H9 (cell line): ENCODE measurements around the gene CALY. TPM values are rescaled to one million over a fixed set of nuclear protein-coding genes. Genes with fewer than 3 reads are reported as not detected.

Experiments used
- DNase-seq: peaks from one replicate; pipeline ENCODE4 v3.0.0-alpha.2; 2017
- H2AFZ ChIP-seq: one replicate; pipeline ENCODE4 v1.6.1; 2013; ENCODE audit warnings: mild to moderate bottlenecking, low read length, control low read depth, moderate library complexity
- H2AK5ac ChIP-seq: 2 replicates; pipeline ENCODE4 v1.6.1; 2013; ENCODE audit warnings: low read length, control low read depth, mixed read lengths; ENCODE audit not compliant: insufficient read length
- H2BK120ac ChIP-seq: one replicate; pipeline ENCODE4 v1.6.1; 2013; ENCODE audit warnings: low read depth, mild to moderate bottlenecking, low read length, control low read depth, inconsistent platforms; ENCODE audit not compliant: poor library complexity, severe bottlenecking
- H2BK12ac ChIP-seq: 2 replicates; pipeline ENCODE4 v1.6.1; 2013; ENCODE audit warnings: low read length, control low read depth, mixed read lengths, low read depth; ENCODE audit not compliant: insufficient read length
- H2BK15ac ChIP-seq: 2 replicates; pipeline ENCODE4 v1.6.1; 2013; ENCODE audit warnings: low read depth, low read length, control low read depth
- H2BK20ac ChIP-seq: one replicate; pipeline ENCODE4 v1.6.1; 2013; ENCODE audit warnings: low read depth, mild to moderate bottlenecking, low read length, control low read depth, inconsistent platforms; ENCODE audit not compliant: poor library complexity, severe bottlenecking
- H2BK5ac ChIP-seq: 2 replicates; pipeline ENCODE4 v1.6.1; 2013; ENCODE audit warnings: low read length, control low read depth, mixed read lengths; ENCODE audit not compliant: insufficient read length
- H3K14ac ChIP-seq: 2 replicates; pipeline ENCODE4 v1.6.1; 2013; ENCODE audit warnings: low read length, control low read depth; ENCODE audit not compliant: insufficient read depth
- H3K18ac ChIP-seq: 2 replicates; pipeline ENCODE4 v1.6.1; 2013; ENCODE audit warnings: low read depth, mild to moderate bottlenecking, mixed read lengths, low read length, control low read depth; ENCODE audit not compliant: insufficient read length
- H3K23ac ChIP-seq: 2 replicates; pipeline ENCODE4 v1.6.1; 2013; ENCODE audit warnings: low read length, control low read depth, mixed read lengths, low read depth; ENCODE audit not compliant: insufficient read length
- H3K23me2 ChIP-seq: 2 replicates; pipeline ENCODE4 v1.6.1; 2013; ENCODE audit warnings: low read depth, mild to moderate bottlenecking, mixed read lengths, low read length, control low read depth; ENCODE audit not compliant: insufficient read length, poor library complexity, severe bottlenecking
- H3K27ac ChIP-seq: 2 replicates; pipeline ENCODE4 v1.5.1; 2013; ENCODE audit warnings: low read length, control low read depth, mixed read lengths, low read depth; ENCODE audit not compliant: insufficient read length
- H3K27me3 ChIP-seq: 2 replicates; pipeline ENCODE4 v1.6.1; 2013; ENCODE audit warnings: low read length, control low read depth, inconsistent platforms; ENCODE audit not compliant: insufficient read depth
- H3K4ac ChIP-seq: 2 replicates; pipeline ENCODE4 v1.6.1; 2013; ENCODE audit warnings: low read depth, mild to moderate bottlenecking, control low read depth, inconsistent platforms, low read length, moderate library complexity
- H3K4me1 ChIP-seq: 2 replicates; pipeline ENCODE4 v1.6.1; 2013; ENCODE audit warnings: low read length, control low read depth, inconsistent platforms; ENCODE audit not compliant: insufficient read depth
- H3K4me2 ChIP-seq: 2 replicates; pipeline ENCODE4 v1.6.1; 2013; ENCODE audit warnings: low read length, control low read depth, mixed read lengths; ENCODE audit not compliant: insufficient read length, insufficient read depth
- H3K56ac ChIP-seq: 2 replicates; pipeline ENCODE4 v1.6.1; 2013; ENCODE audit warnings: low read depth, mild to moderate bottlenecking, mixed read lengths, low read length, control low read depth; ENCODE audit not compliant: insufficient read length
- H3K79me1 ChIP-seq: 2 replicates; pipeline ENCODE4 v1.6.1; 2013; ENCODE audit warnings: low read depth, mild to moderate bottlenecking, moderate library complexity, low read length, control low read depth, inconsistent platforms; ENCODE audit not compliant: insufficient read depth, poor library complexity, severe bottlenecking
- H3K79me2 ChIP-seq: 2 replicates; pipeline ENCODE4 v1.6.1; 2013; ENCODE audit warnings: low read length, control low read depth, inconsistent platforms; ENCODE audit not compliant: insufficient read depth
- H3K9ac ChIP-seq: 2 replicates; pipeline ENCODE4 v1.6.1; 2013; ENCODE audit warnings: low read length, control low read depth, mixed read lengths; ENCODE audit not compliant: insufficient read length; ENCODE audit errors: extremely low read depth
- H3K9me3 ChIP-seq: one replicate; pipeline ENCODE4 v1.6.1; 2013; ENCODE audit warnings: low read depth, low read length, inconsistent platforms; ENCODE audit not compliant: control insufficient read depth
- H3T11ph ChIP-seq: one replicate; pipeline ENCODE4 v1.6.1; 2013; ENCODE audit warnings: mild to moderate bottlenecking, low read length, control low read depth, inconsistent platforms
- H4K20me1 ChIP-seq: one replicate; pipeline ENCODE4 v1.6.1; 2013; ENCODE audit not compliant: control insufficient read depth, insufficient read length, insufficient read depth
- H4K5ac ChIP-seq: 2 replicates; pipeline ENCODE4 v1.6.1; 2013; ENCODE audit warnings: low read depth, mild to moderate bottlenecking, mixed read lengths, low read length, control low read depth; ENCODE audit not compliant: insufficient read length
- H4K8ac ChIP-seq: replicated peaks from 2 replicates; pipeline ENCODE4 v1.6.1; 2013; ENCODE audit warnings: low read length, control low read depth, mixed read lengths, low read depth; ENCODE audit not compliant: insufficient read length
- H4K91ac ChIP-seq: 2 replicates; pipeline ENCODE4 v1.6.1; 2013; ENCODE audit warnings: low read depth, mild to moderate bottlenecking, moderate library complexity, mixed read lengths, low read length, control low read depth; ENCODE audit not compliant: insufficient read length
- H3K27ac Mint-ChIP-seq, 3 experiments: 2 replicates in 2 of 3; 3 replicates in 1 of 3; pipeline ENCODE4 v1.8.0; 2020 to 2021; ENCODE audit warnings: mixed read lengths in 3 of 3, mild to moderate bottlenecking in 1 of 3, moderate library complexity in 1 of 3
- H3K27me3 Mint-ChIP-seq: 2 replicates; pipeline ENCODE4 v1.8.0; 2021; ENCODE audit warnings: low read depth, mild to moderate bottlenecking, moderate library complexity, mixed read lengths
- H3K36me3 Mint-ChIP-seq, 3 experiments: 2 replicates in 2 of 3; 3 replicates in 1 of 3; pipeline ENCODE4 v1.8.0; 2020 to 2021; ENCODE audit warnings: low read depth in 3 of 3, mixed read lengths in 3 of 3; ENCODE audit not compliant: insufficient read depth in 1 of 3
- H3K4me1 Mint-ChIP-seq, 2 experiments: 2 replicates each; pipeline ENCODE4 v1.8.0; 2020; ENCODE audit warnings: mixed read lengths in 2 of 2
- H3K4me3 Mint-ChIP-seq, 2 experiments: 2 replicates in 1 of 2; 3 replicates in 1 of 2; pipeline ENCODE4 v1.8.0; 2020 to 2021; ENCODE audit warnings: mild to moderate bottlenecking in 2 of 2, mixed read lengths in 2 of 2, moderate library complexity in 1 of 2
- H3K9me3 Mint-ChIP-seq, 2 experiments: 2 replicates in 1 of 2; 3 replicates in 1 of 2; pipeline ENCODE4 v1.8.0; 2020; ENCODE audit warnings: mild to moderate bottlenecking in 2 of 2, mixed read lengths in 2 of 2, moderate library complexity in 1 of 2
- CTCF ChIP-seq: fragments of 200-600 bp; sonication (generic); conservative IDR thresholded peaks from 3 replicates; pipeline ENCODE4 v1.8.0; 2021; ENCODE audit warnings: antibody characterized with exemption, mild to moderate bottlenecking
- WGBS: extraction: QIAGEN DNeasy Blood & Tissue Kit; methylation state at CpG from one replicate; pipeline ENCODE4 v1.1.7; 2013; ENCODE audit warnings: missing lambda C conversion rate, low lambda C conversion rate, mixed read lengths; ENCODE audit not compliant: insufficient read length; ENCODE audit errors: extremely low coverage; 5-methylcytosine and 5-hydroxymethylcytosine counted together
- total RNA-seq: library from RNA; stranded (reverse); gene quantifications from 2 replicates; pipeline ENCODE4 v1.2.1, GENCODE V29; 2021

Gene CALY
- total RNA-seq, 1 experiment from 2014 or later = 2.9 TPM

- no peak overlapping the region for H2BK20ac ChIP-seq
- no peak overlapping the region for H4K8ac ChIP-seq
- no peak overlapping the region for H2BK5ac ChIP-seq
- Mint-ChIP-seq H3K4me1 (no peaks in the 10 kb centered on the region), H3K36me3 (peaks cover 24 to 73% (median 66%) of the 10 kb centered on the region in 3 experiments), H3K4me3 (no peak overlapping the region), H3K27me3 (no peaks in the 10 kb centered on the region), H3K9me3 (no peaks in the 10 kb centered on the region), H3K27ac (no peak overlapping the region)
- no peak overlapping the region for H3K4me2 ChIP-seq
- H3K27ac ChIP-seq = no peak overlapping the region
- H3K9me3 ChIP-seq = no peaks in the 10 kb centered on the region
- H3K56ac ChIP-seq = no peak overlapping the region
- no peak overlapping the region for H3K9ac ChIP-seq
- H2AFZ ChIP-seq = no peak overlapping the region
- H2AK5ac ChIP-seq = no peak overlapping the region
- no peak overlapping the region for H2BK12ac ChIP-seq
- H3K18ac ChIP-seq = no peak overlapping the region
- TF ChIP-seq CTCF = no peak
- H3K79me2 ChIP-seq = no peaks in the 10 kb centered on the region
- WGBS = no CpG with 5 or more reads among the region's 15 CpGs
- H3K79me1 ChIP-seq = no peaks in the 10 kb centered on the region
- H3K23me2 ChIP-seq = no peaks in the 10 kb centered on the region
- no peak overlapping the region for H3K23ac ChIP-seq
- H3K14ac ChIP-seq = no peak overlapping the region
- no peak overlapping the region for H2BK120ac ChIP-seq
- H3T11ph ChIP-seq = no peak overlapping the region
- H3K27me3 ChIP-seq = no peaks in the 10 kb centered on the region
- H4K5ac ChIP-seq = no peak overlapping the region
- H3K4me1 ChIP-seq = no peaks in the 10 kb centered on the region
- no peak for DNase-seq
- no peak overlapping the region for H2BK15ac ChIP-seq
- H3K4ac ChIP-seq = no peak overlapping the region
- no peak overlapping the region for H4K91ac ChIP-seq
- no peaks in the 10 kb centered on the region for H4K20me1 ChIP-seq
Measured at GRCh38 chr10:133294189-133294588, 42.5 kb downstream of the CALY start.
